Esophagus squamous epithelium (tissue), 5 donors: Measurements from ENCODE around the gene JOSD1. TPM values are rescaled to one million over a fixed set of nuclear protein-coding genes. Genes with fewer than 3 reads are reported as not detected.

Experiments
- DNase-seq: peaks from one replicate; lab custom pipeline; 2025; lab: John Stamatoyannopoulos, UW
- H3K27ac ChIP-seq, 4 donors: fragments of 200-600 bp; sonication (generic); one replicate each; pipeline ENCODE4 v1.5.1; 2016 to 2019; ENCODE audit warnings: mild to moderate bottlenecking in 1 of 4
- H3K27me3 ChIP-seq, 4 donors: fragments of 200-600 bp; sonication (generic); 1 replicate in 3 of 4; 2 replicates in 1 of 4; pipeline versions ENCODE4 v1.5.1 to v1.6.0; 2017 to 2021; ENCODE audit warnings: antibody characterized with exemption in 1 of 4
- H3K36me3 ChIP-seq, 3 donors: fragments of 200-600 bp; sonication (generic); one replicate each; pipeline ENCODE4 v1.5.1; 2016 to 2019
- H3K4me1 ChIP-seq, 3 donors: fragments of 200-600 bp; sonication (generic); one replicate each; pipeline ENCODE4 v1.5.1; 2017 to 2019
- H3K4me3 ChIP-seq, 4 donors: fragments of 200-600 bp; sonication (generic); 1 replicate in 3 of 4; 2 replicates in 1 of 4; pipeline ENCODE4 v1.5.1; 2016 to 2019; ENCODE audit warnings: mild to moderate bottlenecking in 2 of 4, moderate library complexity in 1 of 4
- H3K9me3 ChIP-seq, 3 donors: fragments of 200-600 bp; sonication (generic); one replicate each; pipeline ENCODE4 v1.5.1; 2016 to 2019
- POLR2A ChIP-seq, 4 donors: fragments of 450-650 bp; IDR thresholded peaks; one replicate each; pipeline ENCODE4 v1.6.1; 2017; ENCODE audit warnings: antibody characterized with exemption in 4 of 4, mild to moderate bottlenecking in 4 of 4, moderate library complexity in 3 of 4
- whole genome bisulfite sequencing, 2 donors: methylation state at CpG; one replicate each; pipeline ENCODE4 v1.1.5; 2018; 5-methylcytosine and 5-hydroxymethylcytosine counted together
- intact Hi-C: fragments of 100-400 bp; cut with DNase I; formaldehyde crosslinking; loops from one replicate; pipeline ENCODE4 v1.15.0; 2022
- total RNA-seq, 4 donors: library from RNA; depleted of rRNA; stranded (reverse); fragments of >200 nt; gene quantifications; one replicate each; pipeline ENCODE4 v1.1.0, GENCODE V29; 2016
- TF ChIP-seq, protein P1 (sequence below), 6 experiments: fragments of 450-650 bp in 4 of 6; fragments of 200-600 bp in 2 of 6; sonication (generic) in 2 of 6; IDR thresholded peaks; one replicate each; pipeline ENCODE4 v1.5.1; 2016 to 2019; ENCODE audit warnings: antibody characterized with exemption in 6 of 6, mild to moderate bottlenecking in 4 of 6, moderate library complexity in 4 of 6
- donor health status: DM: yes; HTN: yes; CAD: no.

The JOSD1 gene
- total RNA-seq, 4 donors from 2014 or later, result 27.8 to 48.8 (median 33.1) TPM

- H3K27ac ChIP-seq, result no peak overlapping the region
- WGBS, 2 donors, result 100% methylated on average over 2 to 7 of the region's 15 CpGs
- TF ChIP-seq, protein P1, sequence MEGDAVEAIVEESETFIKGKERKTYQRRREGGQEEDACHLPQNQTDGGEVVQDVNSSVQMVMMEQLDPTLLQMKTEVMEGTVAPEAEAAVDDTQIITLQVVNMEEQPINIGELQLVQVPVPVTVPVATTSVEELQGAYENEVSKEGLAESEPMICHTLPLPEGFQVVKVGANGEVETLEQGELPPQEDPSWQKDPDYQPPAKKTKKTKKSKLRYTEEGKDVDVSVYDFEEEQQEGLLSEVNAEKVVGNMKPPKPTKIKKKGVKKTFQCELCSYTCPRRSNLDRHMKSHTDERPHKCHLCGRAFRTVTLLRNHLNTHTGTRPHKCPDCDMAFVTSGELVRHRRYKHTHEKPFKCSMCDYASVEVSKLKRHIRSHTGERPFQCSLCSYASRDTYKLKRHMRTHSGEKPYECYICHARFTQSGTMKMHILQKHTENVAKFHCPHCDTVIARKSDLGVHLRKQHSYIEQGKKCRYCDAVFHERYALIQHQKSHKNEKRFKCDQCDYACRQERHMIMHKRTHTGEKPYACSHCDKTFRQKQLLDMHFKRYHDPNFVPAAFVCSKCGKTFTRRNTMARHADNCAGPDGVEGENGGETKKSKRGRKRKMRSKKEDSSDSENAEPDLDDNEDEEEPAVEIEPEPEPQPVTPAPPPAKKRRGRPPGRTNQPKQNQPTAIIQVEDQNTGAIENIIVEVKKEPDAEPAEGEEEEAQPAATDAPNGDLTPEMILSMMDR (IDR thresholded peaks at IDR 0.05), result no peak
- TF ChIP-seq POLR2A (IDR thresholded peaks at IDR 0.05), result no peak
- H3K9me3 ChIP-seq, result no peaks in the 10 kb centered on the region
- peaks cover 82 to 100% (median 86%) of the 10 kb centered on the region in 3 donors for H3K36me3 ChIP-seq
- DNase-seq, result no peak
- no peak overlapping the region for H3K4me3 ChIP-seq
- no peaks in the 10 kb centered on the region for H3K27me3 ChIP-seq
- intact Hi-C loops, result no loop called here
- peaks cover 0 to 18% (median 0%) of the 10 kb centered on the region in 3 donors for H3K4me1 ChIP-seq
These were observed 39.5 kb upstream of the JOSD1 start for GRCh38 chr22:38740116-38740723.

DNA sequence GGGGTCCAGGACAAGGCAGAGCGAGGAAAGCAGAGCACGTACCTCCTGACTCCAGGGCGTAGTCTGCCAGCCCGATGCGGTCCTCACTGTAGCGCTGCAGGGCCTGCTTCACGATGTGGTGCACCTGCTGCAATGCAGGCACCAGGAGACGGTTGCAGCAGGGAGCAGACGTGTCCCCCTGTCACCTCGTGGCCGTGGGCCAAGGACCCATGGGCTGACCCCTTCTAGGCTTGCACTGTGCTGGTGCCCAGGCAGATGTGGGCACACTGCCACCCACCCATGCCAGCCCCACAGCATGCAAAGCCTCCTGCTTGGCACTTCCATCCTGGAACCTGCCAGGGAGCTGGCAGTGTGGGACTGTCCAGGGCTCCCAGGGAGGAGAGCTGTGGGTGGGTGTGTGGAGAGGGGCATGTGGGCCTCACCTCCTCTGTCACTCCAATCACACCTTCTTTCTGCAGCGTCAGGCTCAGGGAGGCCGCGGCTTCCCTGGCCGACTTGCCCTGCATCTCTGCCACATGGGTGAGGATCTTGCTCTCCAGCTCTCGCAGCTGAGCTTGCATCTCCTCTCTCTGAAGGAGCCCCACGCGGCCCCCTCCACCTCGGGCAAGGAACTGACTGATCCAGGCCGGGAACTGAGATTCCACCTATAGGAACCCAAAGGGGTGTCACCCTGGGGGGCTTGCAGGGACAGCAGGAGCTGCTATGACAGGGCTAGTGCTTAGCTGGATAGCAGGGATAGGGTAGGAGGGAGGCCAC is 38.7 kb upstream of the JOSD1 start:
- no peak for TF ChIP-seq POLR2A (IDR thresholded peaks at IDR 0.05)
- TF ChIP-seq, protein P1 (IDR thresholded peaks at IDR 0.05), result no peak
- WGBS, 2 donors, result 83% methylated on average over 2 of the region's 20 CpGs; no CpG with 5 or more reads in 1 of the 2 donors

GRCh38 chr22:38738475-38739070 is 37.8 kb upstream of the JOSD1 start:
- H3K4me1 ChIP-seq, result peaks cover 8 to 30% (median 13%) of the 10 kb centered on the region in 3 donors
- H3K27ac ChIP-seq, result peak overlapping the region in 2 of 4 donors; percentile 3 to 8
- H3K36me3 ChIP-seq, result peaks cover 76 to 100% (median 87%) of the 10 kb centered on the region in 3 donors
- intact Hi-C loops, result no loop called here
- H3K9me3 ChIP-seq, result no peaks in the 10 kb centered on the region
- no peak for DNase-seq
- H3K4me3 ChIP-seq, result no peak overlapping the region
- H3K27me3 ChIP-seq, result no peaks in the 10 kb centered on the region
- TF ChIP-seq, protein P1 (IDR thresholded peaks at IDR 0.05), result no peak
- TF ChIP-seq POLR2A (IDR thresholded peaks at IDR 0.05), result no peak
- 100% methylated on average over 1 to 2 of the region's 18 CpGs for WGBS, 2 donors

More for the DNA sequence above, 38.7 kb upstream of the JOSD1 start:
- H3K27me3 ChIP-seq, result no peaks in the 10 kb centered on the region
- H3K4me1 ChIP-seq, result peaks cover 0 to 21% (median 4%) of the 10 kb centered on the region in 3 donors
- no peak overlapping the region for H3K27ac ChIP-seq
- H3K36me3 ChIP-seq, result peaks cover 78 to 100% (median 81%) of the 10 kb centered on the region in 3 donors
- H3K4me3 ChIP-seq, result no peak overlapping the region
- DNase-seq, result no peak
- no peaks in the 10 kb centered on the region for H3K9me3 ChIP-seq
- intact Hi-C loops, result no loop called here

GRCh38 chr22:38737302-38738060 is 36.7 kb upstream of the JOSD1 start:
- Histone ChIP-seq H3K27ac (peak overlapping the region in 1 of 4 donors; percentile 17), H3K4me3 (no peak overlapping the region), H3K4me1 (peaks cover 19 to 41% (median 21%) of the 10 kb centered on the region in 3 donors), H3K36me3 (peaks cover 70 to 90% (median 79%) of the 10 kb centered on the region in 3 donors), H3K9me3 (no peaks in the 10 kb centered on the region), H3K27me3 (no peaks in the 10 kb centered on the region)
- DNase-seq, result no peak
- 69 to 70% methylated on average over 16 to 17 of the region's 21 CpGs for WGBS, 2 donors
- intact Hi-C loops, result no loop called here
- no peak for TF ChIP-seq POLR2A (IDR thresholded peaks at IDR 0.05)
- TF ChIP-seq, protein P1 (IDR thresholded peaks at IDR 0.05), result no peak
